Left cardiac atrium (tissue), 4 donors: Measurements from ENCODE around the gene SLC4A8. TPM values are rescaled to one million over a fixed set of nuclear protein-coding genes. Genes with fewer than 3 reads are reported as not detected.

Experiments
- ATAC-seq, 2 donors: fragments of 200-7000 bp; cut with Tn5 transposase; one replicate each; pipeline ENCODE4 v1.9.1; 2020; ENCODE audit warnings: mild to moderate bottlenecking in 2 of 2, moderate library complexity in 2 of 2
- DNase-seq: peaks from one replicate; pipeline ENCODE4 v3.0.0-alpha.2; 2020
- intact Hi-C, 2 donors: fragments of 100-400 bp; cut with DNase I; formaldehyde crosslinking; loops; one replicate each; pipeline versions ENCODE4 v1.14.1 to v1.15.1; 2022 to 2023
- long read RNA-seq: library from polyadenylated mRNA; unstranded; transcript quantifications from one replicate; pipeline ENCODE4 v2.0.0, GENCODE V29; 2021
- total RNA-seq, 2 donors: library from RNA; stranded (reverse); fragmentation: NEBNext Ultra II Directional; extraction: Animal tissue kit (Norgen Biotek cat#: 25700); gene quantifications; one replicate each; pipeline ENCODE4 v1.2.1, GENCODE V29; 2021
- donor health status: DM: no; HTN: yes; CAD: no.
- donor health status: DM: no; HTN: yes; CAD: no; lungs with severe emphysema.
- donor health status: DM: yes; HTN: yes; CAD: no.
- donor health status: Dilated cardiomyopathy.

The SLC4A8 gene
- total RNA-seq: under 1 TPM; 0.29 to 0.71 TPM
- long read RNA-seq, partial matches to known transcripts: 0 of 3 reads
- long read RNA-seq, other reads (novel, unspliced or antisense): 1 of 3 reads

DNA sequence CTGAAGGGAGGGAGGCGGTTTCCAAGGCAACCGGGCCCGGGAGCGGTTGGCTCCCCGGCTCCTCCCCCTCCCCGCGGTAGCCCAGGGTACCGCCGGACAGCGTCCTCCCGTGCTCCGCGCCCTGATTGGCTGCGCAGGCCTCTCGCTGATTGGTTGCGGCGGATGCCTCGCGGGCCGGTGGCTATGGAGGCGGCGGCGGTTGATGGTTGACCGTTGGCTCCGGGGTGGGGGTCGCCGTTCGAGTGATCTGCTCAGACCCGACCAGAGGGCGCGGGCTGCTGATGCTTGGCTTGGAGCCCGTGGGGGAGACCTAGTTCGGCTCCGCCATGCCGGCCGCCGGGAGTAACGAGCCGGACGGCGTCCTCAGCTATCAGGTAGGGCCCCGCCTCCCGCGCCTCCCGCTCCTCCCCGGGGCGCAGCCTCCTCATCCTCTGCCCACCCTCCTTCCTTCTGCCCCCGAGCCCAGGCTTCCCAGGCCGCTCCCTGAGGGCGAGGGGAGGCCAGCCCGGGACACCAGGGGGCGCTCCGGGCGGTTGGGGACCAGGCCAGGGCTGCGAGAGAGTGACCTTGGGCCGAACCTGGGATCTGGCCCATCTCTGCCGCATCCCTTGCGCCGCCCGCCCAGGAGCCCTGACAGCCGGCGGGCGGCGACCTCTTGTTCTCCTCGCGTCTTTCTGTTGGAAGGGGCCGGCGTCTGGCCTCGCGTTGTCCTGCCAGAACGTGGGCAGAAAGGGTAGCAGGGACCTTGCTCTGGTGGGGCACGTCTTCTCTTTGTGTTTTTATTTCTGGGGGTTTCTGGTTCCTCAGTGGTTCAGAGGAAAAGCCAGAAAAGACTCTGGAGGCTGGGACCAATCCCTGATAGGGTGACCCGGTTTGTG, at the start of gene SLC4A8:
TSS of gene SLC4A8 (plus strand) at position 170 of the 878 bp plus-strand sequence. CDS start at position 327, 157 bp downstream.
- ATAC-seq: peak; percentile 92 to 99
- DNase-seq: peak; percentile 88
- intact Hi-C loops: loop anchor here (5.0 to 10.0 kb wide), 3 partner anchors 107 to 400 kb away; no protein-coding TSS in a partner anchor

DNA sequence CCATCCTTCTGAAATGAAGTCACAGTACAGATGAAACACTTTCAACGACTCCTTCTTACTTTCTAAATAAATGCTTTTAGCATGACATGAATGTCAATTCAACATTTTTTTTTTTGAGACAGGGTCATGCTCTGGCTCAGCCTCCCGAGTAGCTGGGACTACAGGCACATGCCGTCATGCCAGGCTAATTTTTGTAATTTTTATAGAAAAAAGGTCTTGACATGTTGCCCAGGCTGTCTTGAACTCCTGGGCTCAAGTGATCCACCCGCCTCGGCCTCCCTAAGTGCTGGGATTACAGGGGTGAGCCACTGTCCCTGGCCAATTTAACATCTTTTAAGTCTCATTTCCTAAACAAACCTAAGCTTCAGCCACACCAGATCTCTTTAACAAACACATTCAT, 49.8 kb upstream of the SLC4A8 start:
- DNase-seq (no peak), ATAC-seq (no peak)
- intact Hi-C loops: no loop called here

DNA sequence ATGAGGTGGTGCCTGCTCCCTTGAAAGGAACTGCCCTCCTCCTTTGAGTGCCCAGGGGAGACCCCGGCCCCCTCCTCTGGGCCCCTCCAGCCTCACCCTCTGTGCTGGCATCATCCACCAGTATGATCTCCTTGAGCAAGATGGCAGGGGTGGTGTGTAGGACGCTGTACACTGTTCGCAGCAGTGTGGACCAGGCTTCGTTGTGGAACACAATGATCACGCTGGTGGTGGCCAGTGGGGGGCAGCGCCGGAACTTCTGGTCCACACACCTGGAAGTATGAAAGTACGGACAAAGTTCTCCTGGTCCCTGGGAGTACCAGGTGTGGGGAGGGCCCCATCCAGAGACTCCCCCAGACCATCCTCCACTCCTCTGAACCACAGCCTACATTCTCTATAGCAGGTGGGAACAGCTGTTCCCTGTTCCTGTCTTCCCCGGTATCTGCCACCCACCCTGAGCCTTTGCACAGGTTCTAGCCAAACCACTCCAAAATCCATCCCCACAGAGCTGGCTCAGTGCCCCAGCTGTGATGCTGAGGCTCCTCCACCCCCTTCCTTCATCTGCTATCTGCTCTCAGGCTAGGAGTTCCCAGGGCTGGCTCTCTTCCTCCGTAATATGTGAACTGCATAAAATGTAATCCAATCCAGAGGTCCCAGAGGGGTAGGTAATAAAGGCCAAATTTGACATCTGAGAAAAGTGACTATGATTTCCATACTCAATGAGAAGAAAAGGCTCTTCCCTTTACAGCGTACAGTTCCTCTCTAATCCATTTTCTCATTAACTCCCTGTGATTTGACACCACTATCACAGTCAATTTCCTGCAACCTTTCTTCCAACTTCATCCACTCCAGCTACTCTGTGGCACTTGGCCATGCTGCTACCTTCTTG, 47.3 kb upstream of the SLC4A8 start:
- ATAC-seq (no peak), DNase-seq (no peak)
- intact Hi-C loops: no loop called here

DNA sequence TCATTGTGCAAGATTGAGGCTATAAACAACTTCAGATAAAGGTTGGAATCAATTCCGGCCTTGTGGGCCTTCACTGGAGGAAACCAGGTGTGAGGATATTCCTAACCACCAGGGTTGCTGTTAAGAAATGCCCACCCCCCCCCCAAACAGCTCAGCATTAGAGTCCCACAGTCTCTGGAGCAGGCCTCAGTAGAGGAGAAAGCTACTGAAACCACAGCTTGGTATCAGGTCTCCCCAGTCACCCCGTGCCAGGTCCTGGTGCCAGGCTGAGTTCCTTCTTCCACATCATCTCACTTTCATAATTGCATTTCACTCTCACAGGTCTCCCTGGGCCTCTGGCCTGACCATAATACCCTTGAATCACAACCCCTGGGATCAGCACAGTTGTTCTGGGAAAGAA, 45.9 kb upstream of the SLC4A8 start:
- ATAC-seq (no peak), DNase-seq (no peak)
- intact Hi-C loops: no loop called here

DNA sequence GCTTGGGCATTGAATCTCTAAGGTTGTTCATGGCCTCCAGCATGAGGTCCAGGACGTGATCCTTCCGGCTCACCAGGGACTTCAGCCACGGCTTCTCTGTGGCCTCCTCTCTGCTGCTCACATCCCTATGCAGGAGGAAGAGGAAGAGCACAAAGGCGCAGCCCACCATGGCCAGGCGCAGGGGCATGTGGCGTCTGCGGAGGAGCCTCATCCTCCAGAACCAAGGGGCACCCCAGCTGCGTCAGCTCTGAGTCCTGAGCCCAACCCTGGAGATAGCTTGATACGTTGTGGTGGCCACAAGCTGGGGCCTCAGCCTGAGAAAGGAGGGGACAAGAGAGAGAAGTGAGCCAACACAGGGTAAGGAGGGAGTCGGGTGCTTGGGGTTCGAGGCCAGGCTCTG, 45.1 kb upstream of the SLC4A8 start:
- ATAC-seq (no peak), DNase-seq (no peak)
- intact Hi-C loops: no loop called here

DNA sequence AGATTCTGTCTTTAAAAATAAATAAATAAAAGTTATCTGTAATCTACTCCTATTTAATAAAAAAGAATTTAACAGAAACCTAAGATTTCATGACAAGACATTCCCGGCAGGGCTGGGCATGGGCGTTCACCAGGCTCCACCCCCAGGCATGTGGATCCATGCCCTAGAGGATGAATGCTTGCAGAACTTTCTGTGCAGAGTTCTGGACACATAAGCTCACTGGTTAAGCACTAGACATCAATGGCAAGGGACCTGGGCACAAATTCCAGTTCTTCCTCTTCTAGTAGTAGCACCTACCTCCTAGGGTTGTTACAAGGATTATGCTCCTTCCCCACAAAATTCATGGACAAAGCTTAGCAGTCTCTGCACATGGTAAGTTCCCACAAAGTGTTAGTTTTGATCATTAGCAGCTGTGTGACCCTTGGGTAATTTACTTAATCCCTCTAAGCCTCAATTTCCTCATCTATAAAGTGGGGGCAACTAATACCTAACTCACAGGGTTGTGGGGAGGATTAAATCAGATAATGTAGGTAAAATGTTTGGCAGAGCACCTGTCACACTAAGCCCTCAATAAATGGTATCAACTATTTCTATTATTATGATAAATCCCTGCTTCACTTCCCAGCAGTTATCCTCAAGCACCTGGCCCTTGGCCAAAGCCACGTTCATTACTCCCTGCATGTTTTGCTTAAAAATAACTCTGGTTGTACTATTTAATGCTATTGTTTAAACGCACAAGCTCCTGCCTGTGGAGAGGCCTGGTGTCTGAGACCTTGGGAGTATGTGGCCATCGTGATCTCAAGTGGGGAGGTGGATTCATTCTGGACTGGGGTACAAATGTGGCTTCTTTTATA, 43.2 kb upstream of the SLC4A8 start:
- ATAC-seq (peak in 1 of 2 donors; percentile 29), DNase-seq (peak; percentile 37)

DNA sequence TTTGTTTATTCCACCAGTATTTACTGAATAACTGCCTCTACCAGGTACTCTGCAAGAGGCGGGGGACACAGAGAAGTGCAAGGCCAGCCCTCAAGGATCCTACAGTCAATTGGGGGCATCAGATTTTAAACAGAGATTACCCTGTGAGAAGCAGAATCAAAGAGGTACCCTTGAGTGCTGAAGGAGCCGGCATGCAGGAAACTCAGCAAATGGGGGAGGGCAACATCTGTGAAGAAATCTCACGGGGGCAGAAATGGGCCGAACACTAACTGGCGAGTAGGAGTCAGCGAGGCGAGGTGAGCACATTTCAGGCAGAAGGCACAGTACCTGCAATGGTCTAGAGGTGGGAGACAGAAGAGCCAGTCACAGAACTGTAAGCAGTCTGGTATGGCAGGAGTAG, 42.5 kb upstream of the SLC4A8 start:
- no peak for ATAC-seq
- DNase-seq: no peak
- intact Hi-C loops: no loop called here

More for the DNA sequence above, 43.2 kb upstream of the SLC4A8 start:
- intact Hi-C loops: no loop called here

DNA sequence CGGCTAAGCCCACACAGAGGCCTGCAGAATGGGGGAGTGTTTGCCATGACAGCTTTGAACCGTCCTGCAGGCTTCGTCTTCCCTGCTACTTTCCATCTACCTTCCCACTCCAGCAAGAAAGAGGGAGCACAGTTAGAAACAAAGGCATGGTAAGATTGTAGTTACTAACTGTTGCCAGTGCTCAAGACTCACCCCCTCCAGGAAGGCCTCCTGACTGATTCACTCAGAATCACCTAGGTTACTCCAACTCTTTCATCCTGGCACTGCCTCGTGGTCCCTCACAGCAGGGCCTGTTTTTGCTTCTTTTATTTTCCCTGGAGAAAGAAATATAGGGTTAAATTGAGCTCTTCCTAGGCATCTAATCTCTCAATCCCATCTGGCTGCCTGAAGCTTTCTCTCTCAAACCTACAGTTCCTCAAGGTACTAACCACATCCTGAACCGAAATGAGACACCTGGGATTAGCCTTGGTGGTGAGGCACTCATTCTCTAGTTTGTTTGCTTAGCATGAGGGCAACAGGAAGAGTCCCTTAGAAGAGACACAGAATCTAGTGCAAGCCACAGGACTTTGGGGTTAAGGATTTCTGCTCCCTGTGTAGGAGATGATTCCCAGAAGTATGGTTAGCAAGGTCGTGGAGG, 41.2 kb upstream of the SLC4A8 start:
- DNase-seq (no peak), ATAC-seq (no peak)
- intact Hi-C loops: no loop called here

DNA sequence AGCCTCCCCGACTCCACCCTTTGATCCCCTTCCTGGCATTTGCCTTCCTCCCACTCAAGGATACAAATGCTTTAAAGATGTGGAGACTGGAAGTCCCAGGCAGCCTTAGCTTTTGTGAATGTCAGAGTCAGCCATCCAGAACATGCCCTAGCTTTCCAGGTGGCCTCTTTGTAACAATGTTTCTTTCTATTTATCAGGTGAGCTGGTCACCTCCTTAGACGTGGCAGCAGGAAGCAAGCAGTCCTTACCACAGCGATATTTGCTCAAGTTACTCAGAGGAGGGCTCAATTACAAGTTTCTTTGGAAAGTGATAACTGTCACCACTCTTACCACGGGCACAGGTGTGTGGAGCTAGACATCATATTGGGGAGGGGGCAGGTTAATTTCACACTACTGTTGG, 38.3 kb upstream of the SLC4A8 start:
- no peak for ATAC-seq
- no peak for DNase-seq
- intact Hi-C loops: no loop called here

DNA sequence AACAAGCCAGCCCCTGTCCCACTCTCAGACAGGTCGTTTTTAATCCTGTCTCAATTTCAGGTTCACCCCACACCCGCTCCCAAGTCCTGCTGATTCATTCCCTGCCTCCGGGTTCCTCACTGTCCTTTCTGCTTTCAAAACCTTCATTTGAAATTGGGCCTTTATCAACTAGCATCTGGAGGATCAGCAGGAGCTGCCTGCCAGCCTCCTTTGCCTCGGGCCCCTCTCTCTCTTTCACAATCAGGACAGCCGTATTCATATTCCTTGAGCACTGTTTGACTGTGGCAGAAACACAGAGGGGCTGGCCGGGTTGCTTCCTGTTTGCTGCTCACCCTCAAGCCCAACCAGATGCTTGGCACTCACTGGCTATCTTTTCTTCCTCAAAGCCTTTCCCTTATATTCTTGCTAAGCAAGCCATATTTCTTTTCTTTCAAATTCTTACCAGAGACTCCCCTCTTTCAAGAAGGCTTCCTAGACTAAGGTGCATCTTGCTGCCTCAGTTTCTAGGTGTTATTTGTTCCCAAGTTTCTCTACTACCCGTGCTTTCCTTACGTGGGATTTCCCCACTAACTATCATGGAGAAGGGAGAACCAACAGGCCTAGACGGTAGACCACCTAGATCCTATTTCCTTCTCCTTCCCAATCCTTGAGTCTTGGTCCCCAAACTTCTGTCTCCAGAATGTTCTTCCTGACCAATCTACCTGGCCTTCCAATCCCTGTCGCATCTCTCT, 36.4 kb upstream of the SLC4A8 start:
- intact Hi-C loops: no loop called here
- DNase-seq (no peak), ATAC-seq (peak in 1 of 2 donors; percentile 14)

DNA sequence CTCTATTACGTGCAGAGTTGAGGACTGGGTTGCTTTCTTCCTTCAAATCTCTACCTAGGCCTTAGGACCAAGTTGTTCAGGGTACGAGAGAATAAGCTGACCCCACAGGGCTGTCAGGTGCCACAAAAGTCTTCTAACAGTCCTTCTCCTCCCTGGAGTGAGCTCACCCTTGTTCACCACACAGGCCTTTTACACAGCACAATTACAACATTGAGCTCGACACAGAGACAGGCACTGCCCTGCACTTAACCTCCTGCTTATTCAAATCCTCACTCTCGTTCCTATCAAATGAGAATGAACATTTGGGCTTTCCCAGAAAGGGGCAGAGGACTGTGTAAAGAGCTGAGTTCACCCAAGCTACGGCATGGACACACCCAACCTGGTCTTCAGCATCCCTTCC, 35.8 kb upstream of the SLC4A8 start:
- intact Hi-C loops: no loop called here
- no peak for DNase-seq
- ATAC-seq: no peak

DNA sequence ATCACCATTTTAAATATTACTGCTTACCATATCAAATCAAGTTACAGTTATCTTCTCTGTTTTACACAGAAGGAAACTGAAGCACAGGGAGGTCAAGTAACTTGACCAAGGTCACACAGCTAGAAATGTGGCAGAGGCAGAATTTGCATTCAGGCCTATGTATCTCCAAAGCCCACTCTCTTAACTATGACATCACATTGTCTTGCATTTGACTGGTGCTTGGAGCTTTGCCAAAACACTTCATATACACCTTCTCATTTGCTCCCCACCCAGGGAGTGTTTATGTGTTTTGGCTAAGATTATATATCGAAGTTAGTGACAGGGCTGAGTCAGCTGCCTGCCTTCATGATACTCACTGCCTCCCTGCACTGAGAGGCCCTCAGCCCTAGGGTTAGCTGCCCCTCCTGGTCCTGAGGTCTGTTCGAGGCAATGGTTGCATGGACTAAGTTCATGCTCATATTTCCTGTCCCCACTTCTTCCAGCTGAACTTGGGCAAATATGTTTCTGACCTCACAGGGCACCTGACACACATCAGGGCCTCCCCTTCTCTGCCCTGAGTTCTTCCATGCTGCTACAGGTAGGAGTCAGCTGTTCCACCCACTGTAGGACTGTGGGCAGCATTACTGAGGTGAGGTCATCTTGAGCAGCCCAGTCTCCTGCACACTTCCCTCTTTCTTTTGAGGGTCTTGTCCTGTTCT, 35.2 kb upstream of the SLC4A8 start:
- ATAC-seq (peak in 1 of 2 donors; percentile 14), DNase-seq (no peak)
- intact Hi-C loops: no loop called here

DNA sequence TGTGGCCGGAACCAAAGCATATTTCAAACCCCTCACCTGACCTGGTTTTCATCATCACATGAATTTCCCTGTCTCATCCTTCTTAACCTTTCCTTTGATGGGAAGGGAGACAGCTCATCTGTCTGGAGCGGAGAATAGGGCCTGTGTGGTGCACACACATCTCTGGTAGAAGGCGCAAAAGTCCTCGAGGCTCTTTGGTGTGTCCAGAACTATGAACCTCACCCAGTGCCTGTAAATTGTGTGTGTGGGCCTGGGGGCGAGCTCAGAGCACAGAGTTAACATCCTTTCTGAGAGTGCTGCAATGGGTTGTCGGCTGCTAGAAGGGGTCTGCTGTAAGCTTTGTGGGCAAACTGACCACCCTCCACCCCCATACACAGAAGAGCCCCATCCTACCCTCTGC, 34.2 kb upstream of the SLC4A8 start:
- intact Hi-C loops: no loop called here
- DNase-seq (no peak), ATAC-seq (no peak)

DNA sequence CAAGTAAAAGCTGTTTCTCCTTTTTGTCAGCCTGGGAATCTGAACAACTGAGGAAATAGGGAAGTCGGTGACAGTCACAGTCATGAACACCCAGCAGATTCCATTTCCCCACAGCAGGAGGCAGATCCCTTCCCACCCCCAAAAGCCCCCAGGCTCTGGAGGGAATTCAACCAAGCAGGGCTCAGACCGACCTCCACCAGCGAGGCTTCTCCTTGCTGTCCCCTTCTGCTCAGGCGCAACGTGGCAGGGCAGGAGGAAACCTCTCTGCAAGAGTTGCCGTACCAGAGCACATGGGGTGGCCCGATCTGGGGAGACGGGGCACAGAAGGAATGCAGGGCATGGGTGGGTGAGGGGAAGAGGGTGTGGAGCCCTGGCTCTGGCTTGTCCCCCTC, 33.7 kb upstream of the SLC4A8 start:
- DNase-seq: no peak
- intact Hi-C loops: no loop called here

DNA sequence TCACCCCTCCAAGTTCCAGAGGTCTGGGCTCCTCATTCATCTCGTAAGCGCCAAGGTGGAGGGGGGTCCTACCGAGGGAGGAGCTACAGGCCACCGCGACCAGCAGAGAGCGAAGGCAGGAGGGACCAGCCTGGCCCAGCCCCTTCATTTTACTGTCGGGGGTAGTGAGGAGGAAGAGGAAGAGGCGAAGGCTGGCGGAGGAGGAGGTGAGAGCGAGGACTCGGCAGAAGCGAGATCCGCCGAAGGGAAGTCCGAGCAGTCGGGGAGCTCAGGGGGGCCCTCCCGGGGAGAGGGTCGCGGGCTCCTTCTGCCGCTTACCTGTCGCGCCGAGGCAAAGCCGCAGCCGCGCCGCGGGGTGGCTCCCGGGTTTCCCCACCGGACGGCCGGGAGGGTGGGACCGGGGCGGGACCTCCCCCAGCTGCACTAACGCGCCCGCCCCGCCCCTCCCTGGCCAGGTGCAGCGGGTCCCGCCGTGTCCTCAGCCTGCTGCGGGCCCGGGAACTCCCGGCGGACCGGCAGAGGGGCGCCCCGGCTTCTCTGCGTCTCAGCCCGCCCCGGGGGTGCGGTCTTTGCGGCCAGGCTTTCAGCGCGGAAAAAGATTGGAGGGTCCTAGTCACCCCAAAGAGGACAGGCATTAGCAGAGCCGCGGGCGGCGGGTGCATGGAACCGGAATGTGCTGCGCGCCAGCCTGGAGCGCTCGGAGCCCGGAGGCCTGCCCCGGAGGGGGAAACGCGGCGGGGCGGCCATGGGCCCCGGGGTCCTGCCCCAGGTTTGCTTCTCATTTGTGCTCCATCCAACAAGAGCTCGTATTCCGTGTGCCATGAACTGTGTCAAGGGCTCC, 33.1 kb upstream of the SLC4A8 start, which contains the start of gene GALNT6:
TSS of gene GALNT6 (minus strand) at position 124 of the 841 bp plus-strand sequence. CDS start 11,625 bp downstream, outside the sequence.
- peak; percentile 62 to 67 for ATAC-seq
- intact Hi-C loops: no loop called here
- peak; percentile 42 for DNase-seq

More for the DNA sequence above, 33.7 kb upstream of the SLC4A8 start:
- peak; percentile 13 to 33 for ATAC-seq

DNA sequence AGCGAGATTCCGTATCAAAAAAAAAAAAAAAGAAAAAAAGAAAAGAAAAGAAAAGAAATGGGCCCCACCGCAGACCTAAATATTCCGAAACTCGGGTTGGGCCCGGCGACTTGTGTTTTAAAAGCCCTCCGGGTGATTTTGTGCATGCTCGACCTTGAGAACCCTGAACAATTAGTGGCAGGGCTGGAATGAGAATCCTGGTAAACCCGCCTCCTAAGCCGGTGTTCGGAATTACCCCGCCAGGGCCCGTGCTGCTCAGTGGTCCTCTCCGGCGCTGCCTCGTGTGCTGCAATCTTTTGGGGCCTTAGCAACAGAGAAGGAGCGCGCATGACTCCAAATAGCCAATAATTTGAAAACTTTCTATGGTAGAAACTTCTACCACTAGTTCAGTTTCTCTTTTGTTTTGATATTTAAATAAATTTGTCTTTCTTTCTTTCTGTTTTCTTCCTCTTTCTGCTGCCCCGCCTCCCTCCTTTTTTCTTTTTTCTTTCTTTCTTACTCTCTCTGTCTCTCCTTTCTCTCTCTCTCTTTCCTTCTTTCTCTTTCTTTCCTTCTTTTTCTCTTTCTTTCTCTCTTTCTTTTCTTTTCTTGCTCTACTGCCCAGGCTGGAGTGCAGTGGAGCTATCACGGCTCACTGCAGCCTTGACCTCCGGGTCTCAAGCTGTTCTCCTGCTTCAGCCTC, 31.9 kb upstream of the SLC4A8 start:
- no peak for DNase-seq
- intact Hi-C loops: no loop called here
- peak in 1 of 2 donors; percentile 40 for ATAC-seq
